K562 (cell line): ENCODE results near the gene SUPT3H. TPM values are rescaled to one million over a fixed set of nuclear protein-coding genes. Genes with fewer than 3 reads are reported as not detected.
"Not testable (repeated sequence)": the region's sequence is repeated elsewhere in the genome, so short reads cannot be mapped to it uniquely, and the experiment has no call there.

Source experiments
- ATAC-seq: fragments of 200-7000 bp; cut with Tn5 transposase; 3 replicates; pipeline ENCODE4 v1.9.1; 2020; ENCODE audit warnings: moderate library complexity
- BruUV-seq: library from RNA; stranded (reverse); fragments of 400-500 nt; replicated peaks from 2 replicates; lab custom pipeline; 2021; lab: Mats Ljungman, UMichigan
- CTCF ChIA-PET: fragments of 300-600 bp; formaldehyde crosslinking; extraction: SDS; loops from one replicate; lab custom pipeline; 2021; ENCODE audit warnings: low intra/inter-chr PET ratio; lab: Yijun Ruan, JAX
- POLR2A ChIA-PET: fragments of 300-600, 350-650 bp; sonication (Branson Sonifier 250); formaldehyde crosslinking; extraction: SDS; loops from one replicate; lab custom pipeline; 2021; ENCODE audit warnings: antibody characterized with exemption, inconsistent platforms; lab: Yijun Ruan, JAX
- DNase-seq, 4 experiments: peaks; one replicate each; pipeline versions ENCODE4 v3.0.0 to v3.0.0-alpha.2; 2011 to 2018; ENCODE audit warnings: low spot score in 3 of 4, mixed read lengths in 3 of 4; ENCODE audit errors: extremely low read depth in 1 of 4
- FAIRE-seq: peaks from 2 replicates; lab custom pipeline; 2011; peaks lifted over from hg19 to GRCh38; lab: Jason Lieb, UNC
- H2AFZ ChIP-seq: 2 replicates; pipeline ENCODE4 v1.6.0; 2011; ENCODE audit warnings: low read depth, low read length, control low read depth, inconsistent platforms
- H3K27ac ChIP-seq: fragments of 200-600 bp; 3 replicates; pipeline ENCODE4 v1.8.0; 2011; ENCODE audit warnings: low read depth, mild to moderate bottlenecking, control low read depth, inconsistent platforms, low read length, moderate library complexity, mixed read lengths; ENCODE audit errors: extremely low read depth
- H3K27me3 ChIP-seq, 2 experiments: fragments of 300-600 bp in 1 of 2; 2 replicates in 1 of 2; 3 replicates in 1 of 2; pipeline versions ENCODE4 v1.6.0 to v1.8.0; 2011; ENCODE audit warnings: inconsistent platforms in 2 of 2, low read length in 2 of 2, mild to moderate bottlenecking in 1 of 2, mixed read lengths in 1 of 2, moderate library complexity in 1 of 2; ENCODE audit not compliant: control insufficient read depth in 2 of 2, insufficient read depth in 2 of 2
- H3K36me3 ChIP-seq: fragments of 300-600 bp; 3 replicates; pipeline ENCODE4 v1.8.0; 2011; ENCODE audit warnings: mild to moderate bottlenecking, low read length, inconsistent platforms; ENCODE audit not compliant: control insufficient read depth, insufficient read depth
- H3K4me1 ChIP-seq, 2 experiments: fragments of 200-600 bp in 1 of 2; replicated peaks in 1 of 2; 2 replicates in 1 of 2; 3 replicates in 1 of 2; pipeline versions ENCODE4 v1.5.1 to v1.8.0; 2011; ENCODE audit warnings: inconsistent platforms in 2 of 2, low read length in 2 of 2, mild to moderate bottlenecking in 1 of 2, mixed read lengths in 1 of 2, moderate library complexity in 1 of 2; ENCODE audit not compliant: control insufficient read depth in 2 of 2, insufficient read depth in 2 of 2
- H3K4me2 ChIP-seq: 2 replicates; pipeline ENCODE4 v1.6.1; 2011; ENCODE audit warnings: low read length, control low read depth, inconsistent platforms, mixed read lengths; ENCODE audit not compliant: insufficient read depth
- H3K4me3 ChIP-seq: fragments of 200-600 bp; sonication (generic), shearing (Covaris generic); 2 replicates; pipeline ENCODE4 v1.5.1; 2016; ENCODE audit warnings: control low read depth, inconsistent platforms
- H3K79me2 ChIP-seq: fragments of 200-600 bp; 3 replicates; pipeline ENCODE4 v1.8.0; 2011; ENCODE audit warnings: low read length, inconsistent platforms; ENCODE audit not compliant: control insufficient read depth, insufficient read depth
- H3K9ac ChIP-seq, 2 experiments: 2 replicates each; pipeline versions ENCODE4 v1.6.0 to v1.6.1; 2011; ENCODE audit warnings: low read depth in 2 of 2, low read length in 2 of 2, control low read depth in 1 of 2, inconsistent platforms in 1 of 2, mild to moderate bottlenecking in 1 of 2, mixed read lengths in 1 of 2; ENCODE audit not compliant: insufficient read depth in 1 of 2
- H3K9me1 ChIP-seq: one replicate; pipeline ENCODE4 v1.6.0; 2011; ENCODE audit warnings: inconsistent platforms, mild to moderate bottlenecking, low read length, moderate library complexity; ENCODE audit not compliant: control insufficient read depth, insufficient read depth
- H3K9me3 ChIP-seq: replicated peaks from 2 replicates; pipeline ENCODE4 v1.5.1; 2011; ENCODE audit warnings: low read depth, low read length, inconsistent platforms; ENCODE audit not compliant: control insufficient read depth, insufficient read depth
- H4K20me1 ChIP-seq: replicated peaks from 2 replicates; pipeline ENCODE4 v1.6.1; 2011; ENCODE audit warnings: low read length, inconsistent platforms, mixed read lengths; ENCODE audit not compliant: control insufficient read depth, insufficient read depth
- ATF1 ChIP-seq, 2 experiments: fragments of 450-650 bp in 1 of 2; IDR thresholded peaks; 2 replicates each; pipeline ENCODE4 v1.6.1; 2016; ENCODE audit warnings: missing compliant biosample characterization in 1 of 2, missing genetic modification characterization in 1 of 2
- C11orf30 ChIP-seq: fragments of 450-650 bp; IDR thresholded peaks from 2 replicates; pipeline ENCODE4 v1.6.1; 2016; ENCODE audit warnings: low read depth, mild to moderate bottlenecking
- CREB3 ChIP-seq: fragments of 450-650 bp; conservative IDR thresholded peaks from 2 replicates; pipeline ENCODE4 v1.6.1; 2016; ENCODE audit warnings: missing genetic modification characterization, low read depth, mild to moderate bottlenecking, missing compliant biosample characterization, moderate library complexity
- FOXK2 ChIP-seq, 2 experiments: fragments of 450-650 bp; IDR thresholded peaks in 1 of 2; conservative IDR thresholded peaks in 1 of 2; 2 replicates each; pipeline ENCODE4 v1.6.1; 2016; ENCODE audit warnings: low read depth in 2 of 2, mild to moderate bottlenecking in 1 of 2
- KHSRP ChIP-seq: fragments of 450-650 bp; IDR thresholded peaks from 2 replicates; pipeline ENCODE4 v1.6.1; 2017
- NFIC ChIP-seq: fragments of 450-650 bp; IDR thresholded peaks from 2 replicates; pipeline ENCODE4 v1.6.1; 2017; ENCODE audit warnings: mild to moderate bottlenecking, inconsistent platforms
- NFIX ChIP-seq: fragments of 250-450 bp; sonication (Bioruptor Pico); IDR thresholded peaks from 2 replicates; pipeline ENCODE4 v1.4.0; 2020; ENCODE audit warnings: low read depth, mild to moderate bottlenecking, moderate library complexity
- NR2C2 ChIP-seq, 2 experiments: fragments of 200-800 bp in 1 of 2; sonication (Bioruptor generic) in 1 of 2; sonication (generic) in 1 of 2; formaldehyde crosslinking in 1 of 2; IDR thresholded peaks; 2 replicates each; pipeline versions ENCODE4 v1.6.1 to v1.8.0; 2016 to 2022; ENCODE audit warnings: mild to moderate bottlenecking in 1 of 2, missing compliant biosample characterization in 1 of 2, missing genetic modification characterization in 1 of 2, missing genetic modification reagents in 1 of 2
- PKNOX1 ChIP-seq: fragments of 450-650 bp; IDR thresholded peaks from 2 replicates; pipeline ENCODE4 v1.6.1; 2016
- WGBS: fragments of 100-300 bp; shearing (Covaris generic); methylation state at CpG from one replicate; pipeline ENCODE4 v1.1.6; 2016; ENCODE audit warnings: low coverage, mixed read lengths; ENCODE audit not compliant: insufficient coverage; ENCODE audit errors: missing lambda C conversion rate; 5-methylcytosine and 5-hydroxymethylcytosine counted together
- in situ Hi-C: fragments of 300-500 bp; cut with MboI; formaldehyde crosslinking; loops from 4 replicates; pipeline ENCODE4 v1.15.0; 2018; ENCODE audit warnings: inconsistent platforms, mixed read lengths
- intact Hi-C: fragments of 100-400 bp; cut with micrococcal nuclease; formaldehyde crosslinking; loops from 2 replicates; pipeline ENCODE4 v1.14.2; 2022
- polyA plus RNA-seq, 8 experiments: library from polyadenylated mRNA; depleted of rRNA in 4 of 8; stranded (reverse) in 5 of 8; unstranded in 3 of 8; fragments of >200 nt; fragmentation: Nextera tagmentation in 2 of 8; fragmentation: Illumina TruSeq in 1 of 8; extraction: Ambion mirVana in 2 of 8; extraction: Trizol in 1 of 8; gene quantifications; 2 replicates each; pipeline versions ENCODE4 v1.2.1 to v1.2.3, GENCODE V29; 2011 to 2014; ENCODE audit warnings: inconsistent platforms in 1 of 8, missing spikeins in 1 of 8
- total RNA-seq, 7 experiments: library from RNA; depleted of rRNA in 6 of 7; stranded (reverse); fragments of >200 nt in 6 of 7; fragmentation: Illumina TruSeq in 2 of 7; extraction: Trizol in 2 of 7; gene quantifications; 2 replicates each; pipeline versions ENCODE4 v1.2.1 to v1.2.3, GENCODE V29; 2011 to 2021; ENCODE audit warnings: low replicate concordance in 1 of 7
- TF ChIP-seq, protein P1 (sequence below): IDR thresholded peaks from 2 replicates; pipeline ENCODE4 v1.6.1; 2011; ENCODE audit not compliant: insufficient read length; ENCODE audit errors: extremely low read depth
- TF ChIP-seq, protein P2 (sequence below): fragments of 250-450 bp; sonication (Bioruptor Pico); IDR thresholded peaks from 2 replicates; pipeline ENCODE4 v1.5.0; 2021
- TF ChIP-seq, protein P3 (sequence below): fragments of 250-450 bp; sonication (Bioruptor Pico); IDR thresholded peaks from 2 replicates; pipeline ENCODE4 v1.8.0; 2021; ENCODE audit warnings: moderate library complexity, mild to moderate bottlenecking, inconsistent platforms

The SUPT3H gene
- total and polyA plus RNA-seq, 9 of the 15 experiments (the other 6 are each of a cell fraction or from before 2014, with no cell fraction given): 7.2 to 16.3 (median 11.9) TPM

DNA sequence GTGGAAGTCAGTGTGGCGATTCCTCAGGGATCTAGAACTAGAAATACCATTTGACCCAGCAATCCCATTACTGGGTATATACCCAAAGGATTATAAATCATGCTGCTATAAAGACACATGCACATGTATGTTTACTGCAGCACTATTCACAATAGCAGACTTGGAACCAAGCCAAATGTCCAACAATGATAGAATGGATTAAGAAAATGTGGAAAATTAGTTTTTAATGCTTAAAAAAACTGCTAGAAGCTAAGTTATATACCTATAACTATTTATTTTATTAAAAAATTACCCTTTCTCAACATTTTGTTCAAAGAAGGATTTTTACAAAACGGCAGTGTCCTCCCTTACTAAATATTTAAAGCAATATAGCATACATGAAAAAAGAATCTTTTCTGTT is 335.1 kb downstream of the SUPT3H start:
- WGBS: 59% methylated on average over 2 of the region's 2 CpGs
- POLR2A ChIA-PET, H2AFZ ChIP-seq, H3K4me2 ChIP-seq, DNase-seq, FAIRE-seq, ATAC-seq, in situ Hi-C loops, H3K27ac ChIP-seq, CTCF ChIA-PET, BruUV-seq, H4K20me1 ChIP-seq, H3K4me1 ChIP-seq, H3K36me3 ChIP-seq, H3K9me3 ChIP-seq, H3K9ac ChIP-seq, H3K27me3 ChIP-seq, H3K9me1 ChIP-seq, H3K79me2 ChIP-seq, intact Hi-C loops, H3K4me3 ChIP-seq: not testable (repeated sequence)
- TF ChIP-seq NFIC: peak; percentile 81
- peak; percentile 52; the same call in 1 of the 2 replicates for TF ChIP-seq NFIX (CRISPR knock-in tag)

GRCh38 chr6:45038226-45038625 is 339.5 kb downstream of the SUPT3H start:
- ChIA-PET POLR2A (no interaction called here), CTCF (no interaction called here)
- H3K9me3 ChIP-seq: no peaks in the 10 kb centered on the region
- no peak for DNase-seq
- no peaks in the 10 kb centered on the region for H3K9me1 ChIP-seq
- H3K4me2 ChIP-seq: no peak overlapping the region
- H3K27me3 ChIP-seq: no peaks in the 10 kb centered on the region
- in situ Hi-C loops (no loop called here), intact Hi-C loops (no loop called here)
- no peak overlapping the region for H3K9ac ChIP-seq
- 54% methylated on average over 1 of the region's 1 CpG for WGBS
- no peak for ATAC-seq
- no peaks in the 10 kb centered on the region for H3K79me2 ChIP-seq
- no peak for FAIRE-seq
- no peak overlapping the region for H3K4me3 ChIP-seq
- H4K20me1 ChIP-seq: no peaks in the 10 kb centered on the region
- H3K27ac ChIP-seq: no peak overlapping the region
- H3K4me1 ChIP-seq: no peaks in the 10 kb centered on the region
- BruUV-seq: no TSS peak
- H3K36me3 ChIP-seq: no peaks in the 10 kb centered on the region
- no peak overlapping the region for H2AFZ ChIP-seq
- TF ChIP-seq KHSRP: no peak
- no peak for TF ChIP-seq FOXK2 (conservative IDR thresholded peaks at IDR 0.05 in 1 of 2, IDR thresholded peaks at IDR 0.05 in 1 of 2; ENCODE audit: low read depth in 2 of 2)
- TF ChIP-seq CREB3: no peak
- TF ChIP-seq, protein P1, sequence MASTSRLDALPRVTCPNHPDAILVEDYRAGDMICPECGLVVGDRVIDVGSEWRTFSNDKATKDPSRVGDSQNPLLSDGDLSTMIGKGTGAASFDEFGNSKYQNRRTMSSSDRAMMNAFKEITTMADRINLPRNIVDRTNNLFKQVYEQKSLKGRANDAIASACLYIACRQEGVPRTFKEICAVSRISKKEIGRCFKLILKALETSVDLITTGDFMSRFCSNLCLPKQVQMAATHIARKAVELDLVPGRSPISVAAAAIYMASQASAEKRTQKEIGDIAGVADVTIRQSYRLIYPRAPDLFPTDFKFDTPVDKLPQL: no peak
- TF ChIP-seq, protein P2, sequence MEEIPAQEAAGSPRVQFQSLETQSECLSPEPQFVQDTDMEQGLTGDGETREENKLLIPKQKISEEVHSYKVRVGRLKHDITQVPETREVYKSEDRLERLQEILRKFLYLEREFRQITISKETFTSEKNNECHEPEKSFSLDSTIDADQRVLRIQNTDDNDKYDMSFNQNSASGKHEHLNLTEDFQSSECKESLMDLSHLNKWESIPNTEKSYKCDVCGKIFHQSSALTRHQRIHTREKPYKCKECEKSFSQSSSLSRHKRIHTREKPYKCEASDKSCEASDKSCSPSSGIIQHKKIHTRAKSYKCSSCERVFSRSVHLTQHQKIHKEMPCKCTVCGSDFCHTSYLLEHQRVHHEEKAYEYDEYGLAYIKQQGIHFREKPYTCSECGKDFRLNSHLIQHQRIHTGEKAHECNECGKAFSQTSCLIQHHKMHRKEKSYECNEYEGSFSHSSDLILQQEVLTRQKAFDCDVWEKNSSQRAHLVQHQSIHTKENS (CRISPR knock-in tag): no peak
- no peak for TF ChIP-seq ATF1 (CRISPR knock-in tag; IDR thresholded peaks at IDR 0.05)
- no peak for TF ChIP-seq ATF1 (tag; IDR thresholded peaks at IDR 0.05)
- no peak for TF ChIP-seq NR2C2 (CRISPR knock-in tag; IDR thresholded peaks at IDR 0.05)
- no peak for TF ChIP-seq NR2C2 (tag; IDR thresholded peaks at IDR 0.05)
- no peak for TF ChIP-seq C11orf30
- TF ChIP-seq, protein P3, sequence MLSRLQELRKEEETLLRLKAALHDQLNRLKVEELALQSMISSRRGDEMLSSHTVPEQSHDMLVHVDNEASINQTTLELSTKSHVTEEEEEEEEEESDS (CRISPR knock-in tag): no peak
- no peak for TF ChIP-seq PKNOX1
